Rectal smooth muscle tissue (tissue), 1 donor: ENCODE measurements around the gene ATP11B.

Experiments used
- H3K27ac ChIP-seq: one replicate; pipeline ENCODE4 v1.7.0; 2013; ENCODE audit warnings: low read depth, low read length, inconsistent platforms
- H3K27me3 ChIP-seq: one replicate; pipeline ENCODE4 v1.7.0; 2013; ENCODE audit warnings: low read length; ENCODE audit not compliant: control insufficient read depth, insufficient read depth
- H3K36me3 ChIP-seq: one replicate; pipeline ENCODE4 v1.7.0; 2013; ENCODE audit warnings: low read length; ENCODE audit not compliant: control insufficient read depth, insufficient read depth
- H3K4me1 ChIP-seq: one replicate; pipeline ENCODE4 v1.7.0; 2013; ENCODE audit warnings: low read length; ENCODE audit not compliant: control insufficient read depth, insufficient read depth
- H3K4me3 ChIP-seq: one replicate; pipeline ENCODE4 v1.7.0; 2013; ENCODE audit warnings: low read length
- H3K9ac ChIP-seq: one replicate; pipeline ENCODE4 v1.7.0; 2013; ENCODE audit warnings: low read length

ATP11B gene

DNA sequence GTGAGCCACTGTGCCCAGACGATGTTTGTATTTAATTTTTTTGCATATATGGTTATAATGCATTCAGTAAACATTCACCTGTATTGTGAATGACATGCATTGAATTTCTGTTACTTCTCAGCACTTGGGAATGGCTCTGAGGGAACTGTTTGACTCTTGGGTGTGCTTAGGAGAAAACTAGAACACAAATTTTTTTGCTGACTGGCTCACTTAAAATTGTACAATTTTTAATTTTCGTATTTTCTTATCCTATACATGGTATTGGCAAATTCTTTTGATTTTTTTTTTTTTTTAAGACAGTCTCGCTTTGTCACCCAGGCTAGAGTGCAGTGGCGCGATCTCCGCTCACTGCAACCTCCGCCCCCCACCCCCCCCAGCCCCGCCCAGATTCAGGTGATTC, 7.2 kb downstream of the ATP11B start:
- Histone ChIP-seq H3K27me3 (no peaks in the 10 kb centered on the region), H3K4me1 (peaks cover 3% of the 10 kb centered on the region)

GRCh38 chr3:182802413-182803390, 9.4 kb downstream of the ATP11B start:
- H3K9ac ChIP-seq: no peak overlapping the region
- H3K27me3 ChIP-seq: no peaks in the 10 kb centered on the region
- H3K4me3 ChIP-seq: no peak overlapping the region
- H3K36me3 ChIP-seq: no peaks in the 10 kb centered on the region
- H3K27ac ChIP-seq: no peak overlapping the region
- H3K4me1 ChIP-seq: no peaks in the 10 kb centered on the region

More for the DNA sequence above, 7.2 kb downstream of the ATP11B start:
- Histone ChIP-seq H3K9ac (no peak overlapping the region), H3K27ac (no peak overlapping the region), H3K4me3 (no peak overlapping the region), H3K36me3 (no peaks in the 10 kb centered on the region)

GRCh38 chr3:182803596-182803995, 10.3 kb downstream of the ATP11B start:
- Histone ChIP-seq H3K9ac (no peak overlapping the region), H3K4me3 (no peak overlapping the region), H3K36me3 (no peaks in the 10 kb centered on the region), H3K27me3 (no peaks in the 10 kb centered on the region), H3K27ac (no peak overlapping the region), H3K4me1 (no peaks in the 10 kb centered on the region)

DNA sequence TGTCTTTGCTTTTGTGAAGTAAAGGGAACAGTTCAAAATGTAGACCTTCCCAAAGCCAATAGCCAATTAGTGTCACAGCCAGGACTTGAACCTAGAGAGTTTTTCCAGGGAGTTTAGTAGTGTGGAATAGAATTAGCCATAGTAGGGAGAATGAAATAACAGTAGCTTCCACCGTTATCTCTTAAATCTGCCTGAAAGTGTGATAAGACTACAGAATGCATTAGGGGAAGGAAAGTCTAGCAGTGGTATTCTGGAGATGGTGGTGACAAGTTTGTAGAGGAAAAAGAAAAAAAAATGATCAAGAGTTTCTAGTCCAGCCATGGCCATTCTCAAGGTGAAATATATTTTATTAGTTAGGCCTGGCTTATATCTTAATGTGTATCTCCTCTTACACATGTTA, 13.8 kb downstream of the ATP11B start:
- no peaks in the 10 kb centered on the region for H3K36me3 ChIP-seq
- no peak overlapping the region for H3K27ac ChIP-seq
- no peaks in the 10 kb centered on the region for H3K4me1 ChIP-seq
- no peaks in the 10 kb centered on the region for H3K27me3 ChIP-seq
- H3K9ac ChIP-seq: no peak overlapping the region
- no peak overlapping the region for H3K4me3 ChIP-seq

DNA sequence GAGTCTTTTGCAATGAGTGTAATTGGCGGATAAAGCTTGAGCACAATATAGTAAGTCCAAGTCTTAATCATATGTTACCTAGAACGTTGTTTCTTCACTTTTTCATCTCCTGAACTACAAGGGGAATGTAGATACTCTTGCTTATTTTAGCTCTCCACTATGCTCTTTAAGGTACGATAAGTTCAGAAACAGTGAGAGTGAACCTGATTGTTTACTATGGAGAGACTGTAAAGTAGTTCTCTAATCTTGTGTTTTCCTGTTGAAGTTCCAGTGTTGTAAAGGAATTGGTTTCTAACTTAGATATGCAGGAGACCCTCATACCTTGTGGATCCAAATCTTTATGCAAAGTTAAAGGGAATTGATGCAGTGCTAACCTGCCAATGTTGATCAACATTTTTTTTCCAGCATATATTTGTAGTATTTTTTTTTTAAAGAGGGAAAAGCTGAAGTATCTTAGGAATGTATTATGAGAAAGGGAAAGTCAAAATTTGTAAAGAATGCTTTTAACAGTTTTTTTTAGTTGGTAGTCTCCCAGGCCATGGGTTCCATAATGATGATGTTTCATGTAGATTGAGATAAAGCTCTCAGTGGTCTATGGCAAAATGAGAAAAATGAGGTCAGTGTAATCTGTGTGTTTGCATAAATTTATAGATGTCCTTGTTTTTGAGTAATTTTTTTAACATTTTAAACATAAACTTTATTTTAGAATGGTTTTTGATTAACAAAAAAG, 14.9 kb downstream of the ATP11B start:
- no peaks in the 10 kb centered on the region for H3K36me3 ChIP-seq
- no peak overlapping the region for H3K9ac ChIP-seq
- no peaks in the 10 kb centered on the region for H3K4me1 ChIP-seq
- H3K27ac ChIP-seq: no peak overlapping the region
- no peak overlapping the region for H3K4me3 ChIP-seq
- H3K27me3 ChIP-seq: no peaks in the 10 kb centered on the region

- Histone ChIP-seq H3K36me3 (no peaks in the 10 kb centered on the region), H3K4me1 (no peaks in the 10 kb centered on the region), H3K27me3 (no peaks in the 10 kb centered on the region), H3K9ac (no peak overlapping the region), H3K27ac (no peak overlapping the region), H3K4me3 (no peak overlapping the region)
Observed at GRCh38 chr3:182809531-182809930, 16.2 kb downstream of the ATP11B start.

GRCh38 chr3:182810574-182811268, 17.4 kb downstream of the ATP11B start:
- Histone ChIP-seq H3K27ac (no peak overlapping the region), H3K4me3 (no peak overlapping the region), H3K9ac (no peak overlapping the region), H3K27me3 (no peaks in the 10 kb centered on the region), H3K36me3 (no peaks in the 10 kb centered on the region), H3K4me1 (peaks cover 2% of the 10 kb centered on the region)

GRCh38 chr3:182811269-182811596, 17.9 kb downstream of the ATP11B start:
- Histone ChIP-seq H3K9ac (no peak overlapping the region), H3K4me3 (no peak overlapping the region), H3K27ac (no peak overlapping the region), H3K27me3 (no peaks in the 10 kb centered on the region), H3K36me3 (no peaks in the 10 kb centered on the region), H3K4me1 (peaks cover 4% of the 10 kb centered on the region)

DNA sequence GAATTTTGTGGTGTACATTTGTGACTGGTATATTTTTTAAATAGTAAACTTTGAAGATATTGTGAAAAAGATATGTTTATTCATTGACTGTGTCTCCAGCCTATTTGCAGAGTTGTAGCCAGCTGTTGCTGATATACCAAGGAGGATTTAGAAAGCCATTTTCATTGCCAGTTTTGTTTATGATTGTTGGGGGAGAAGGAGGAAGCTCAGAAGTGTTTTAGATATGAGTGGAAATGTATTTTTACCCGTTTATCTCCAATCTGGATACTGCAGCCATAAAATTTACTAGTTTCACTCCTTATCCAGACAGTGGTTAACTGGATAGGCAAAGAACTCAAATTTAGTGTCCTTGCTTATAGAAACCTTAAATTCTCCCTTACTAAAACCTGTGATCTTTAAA, 18.8 kb downstream of the ATP11B start:
- Histone ChIP-seq H3K4me1 (peaks cover 4% of the 10 kb centered on the region), H3K27me3 (no peaks in the 10 kb centered on the region), H3K36me3 (no peaks in the 10 kb centered on the region), H3K9ac (no peak overlapping the region), H3K27ac (no peak overlapping the region), H3K4me3 (no peak overlapping the region)

- H3K4me3 ChIP-seq: no peak overlapping the region
- peaks cover 4% of the 10 kb centered on the region for H3K4me1 ChIP-seq
- H3K27me3 ChIP-seq: no peaks in the 10 kb centered on the region
- H3K36me3 ChIP-seq: no peaks in the 10 kb centered on the region
- no peak overlapping the region for H3K9ac ChIP-seq
- no peak overlapping the region for H3K27ac ChIP-seq
Observed at GRCh38 chr3:182814419-182815062, 21.2 kb downstream of the ATP11B start.

GRCh38 chr3:182816181-182816580, 22.9 kb downstream of the ATP11B start:
- no peaks in the 10 kb centered on the region for H3K36me3 ChIP-seq
- H3K27me3 ChIP-seq: no peaks in the 10 kb centered on the region
- no peak overlapping the region for H3K9ac ChIP-seq
- H3K27ac ChIP-seq: no peak overlapping the region
- no peak overlapping the region for H3K4me3 ChIP-seq
- peaks cover 4% of the 10 kb centered on the region for H3K4me1 ChIP-seq
